Peyer's patch (tissue), 4 donors: Measurements from ENCODE around the gene CYB5B.

ENCODE experiments used
- POLR2A ChIP-seq, 2 donors: fragments of 450-650 bp; IDR thresholded peaks; one replicate each; pipeline ENCODE4 v1.5.1; 2017; ENCODE audit warnings: antibody characterized with exemption in 2 of 2, mild to moderate bottlenecking in 2 of 2, moderate library complexity in 2 of 2
- TF ChIP-seq, protein P1 (sequence below), 6 experiments: fragments of 450-650 bp in 4 of 6; fragments of 200-600 bp in 2 of 6; sonication (generic) in 1 of 6; IDR thresholded peaks; one replicate each; pipeline ENCODE4 v1.5.1; 2017 to 2019; ENCODE audit warnings: antibody characterized with exemption in 6 of 6, mild to moderate bottlenecking in 3 of 6, moderate library complexity in 1 of 6

DNA sequence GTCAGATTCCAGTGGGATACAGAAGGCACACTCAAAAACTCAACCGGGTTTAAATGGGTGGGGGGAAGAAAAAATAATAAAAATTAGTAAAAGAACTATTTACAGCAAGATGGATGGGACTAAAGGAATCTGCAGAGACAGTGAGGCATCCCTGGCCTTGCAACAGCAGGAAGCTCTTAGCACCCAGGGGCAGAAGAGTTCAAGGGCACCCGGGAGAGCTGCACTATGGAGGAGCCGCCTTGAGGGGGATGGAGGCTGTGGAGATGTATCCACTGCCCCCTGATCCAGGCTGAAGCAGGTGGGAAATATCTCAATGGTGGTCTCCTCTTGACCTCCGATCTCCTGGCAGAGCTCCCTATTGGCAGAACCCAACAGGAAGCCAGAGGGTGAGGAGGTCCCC, 72.0 kb downstream of the CYB5B start:
- TF ChIP-seq, protein P1, sequence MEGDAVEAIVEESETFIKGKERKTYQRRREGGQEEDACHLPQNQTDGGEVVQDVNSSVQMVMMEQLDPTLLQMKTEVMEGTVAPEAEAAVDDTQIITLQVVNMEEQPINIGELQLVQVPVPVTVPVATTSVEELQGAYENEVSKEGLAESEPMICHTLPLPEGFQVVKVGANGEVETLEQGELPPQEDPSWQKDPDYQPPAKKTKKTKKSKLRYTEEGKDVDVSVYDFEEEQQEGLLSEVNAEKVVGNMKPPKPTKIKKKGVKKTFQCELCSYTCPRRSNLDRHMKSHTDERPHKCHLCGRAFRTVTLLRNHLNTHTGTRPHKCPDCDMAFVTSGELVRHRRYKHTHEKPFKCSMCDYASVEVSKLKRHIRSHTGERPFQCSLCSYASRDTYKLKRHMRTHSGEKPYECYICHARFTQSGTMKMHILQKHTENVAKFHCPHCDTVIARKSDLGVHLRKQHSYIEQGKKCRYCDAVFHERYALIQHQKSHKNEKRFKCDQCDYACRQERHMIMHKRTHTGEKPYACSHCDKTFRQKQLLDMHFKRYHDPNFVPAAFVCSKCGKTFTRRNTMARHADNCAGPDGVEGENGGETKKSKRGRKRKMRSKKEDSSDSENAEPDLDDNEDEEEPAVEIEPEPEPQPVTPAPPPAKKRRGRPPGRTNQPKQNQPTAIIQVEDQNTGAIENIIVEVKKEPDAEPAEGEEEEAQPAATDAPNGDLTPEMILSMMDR (IDR thresholded peaks at IDR 0.05), result no peak
- no peak for TF ChIP-seq POLR2A (IDR thresholded peaks at IDR 0.05)
